Lower lobe of right lung (tissue), 2 donors: ENCODE data around the gene MIPOL1. TPM values are rescaled to one million over a fixed set of nuclear protein-coding genes. Genes with fewer than 3 reads are reported as not detected.

Source experiments
- ATAC-seq, 2 donors: fragments of 200-7000 bp; cut with Tn5 transposase; one replicate each; pipeline ENCODE4 v1.9.1; 2020 to 2022; ENCODE audit warnings: mild to moderate bottlenecking in 2 of 2, moderate library complexity in 2 of 2
- DNase-seq: peaks from one replicate; pipeline ENCODE4 v3.0.0-alpha.2; 2020
- H3K27ac ChIP-seq: fragments of 200-600 bp; one replicate; pipeline ENCODE4 v1.8.0; 2022
- H3K27me3 ChIP-seq: fragments of 200-600 bp; one replicate; pipeline ENCODE4 v1.8.0; 2022; ENCODE audit warnings: low read depth
- H3K36me3 ChIP-seq: fragments of 200-600 bp; one replicate; pipeline ENCODE4 v1.8.0; 2022; ENCODE audit warnings: mild to moderate bottlenecking
- H3K4me1 ChIP-seq: fragments of 200-600 bp; one replicate; pipeline ENCODE4 v1.8.0; 2022
- H3K4me3 ChIP-seq: fragments of 200-600 bp; one replicate; pipeline ENCODE4 v1.8.0; 2022; ENCODE audit warnings: mild to moderate bottlenecking
- H3K9me3 ChIP-seq: fragments of 200-600 bp; one replicate; pipeline ENCODE4 v1.8.0; 2022
- CTCF ChIP-seq: fragments of 200-600 bp; IDR thresholded peaks from one replicate; pipeline ENCODE4 v1.8.0; 2022; ENCODE audit warnings: antibody characterized with exemption, mild to moderate bottlenecking
- intact Hi-C: fragments of 100-400 bp; cut with DNase I; formaldehyde crosslinking; loops from one replicate; pipeline ENCODE4 v1.11.0; 2022
- total RNA-seq: library from RNA; stranded (reverse); fragmentation: NEBNext Ultra II Directional; extraction: Animal tissue kit (Norgen Biotek cat#: 25700); gene quantifications from one replicate; pipeline ENCODE4 v1.2.1, GENCODE V29; 2021
- donor health status: DM: no; HTN: yes; CAD: no; lungs with severe emphysema.

MIPOL1 gene
- total RNA-seq, 1 donor from 2014 or later = 12.1 TPM

GRCh38 chr14:37601865-37602264 lies 404.1 kb downstream of the MIPOL1 start:
- TF ChIP-seq CTCF = no peak
- no peak overlapping the region for H3K4me3 ChIP-seq
- no peaks in the 10 kb centered on the region for H3K36me3 ChIP-seq
- peaks cover 21% of the 10 kb centered on the region for H3K4me1 ChIP-seq
- H3K27me3 ChIP-seq = peaks cover 73% of the 10 kb centered on the region
- no peak overlapping the region for H3K27ac ChIP-seq
- DNase-seq = no peak
- H3K9me3 ChIP-seq = no peaks in the 10 kb centered on the region
- intact Hi-C loops = no loop called here
- ATAC-seq = no peak

Other genes starting within 250 kb of the MIPOL1 start
- 0.38 TPM for gene SLC25A21, start 25.3 kb upstream of the MIPOL1 start, total RNA-seq